Transverse colon (tissue), 4 donors: ENCODE results near the gene BTBD10. TPM values are rescaled to one million over a fixed set of nuclear protein-coding genes. Genes with fewer than 3 reads are reported as not detected.
"Not testable (repeated sequence)": the region's sequence is repeated elsewhere in the genome, so short reads cannot be mapped to it uniquely, and the experiment has no call there.

ENCODE experiments used
- DNase-seq: peaks from one replicate; pipeline ENCODE4 v3.0.0-alpha.2; 2019
- H3K27ac ChIP-seq, 4 donors: fragments of 200-600 bp; sonication (generic); 2 replicates each; pipeline ENCODE4 v1.5.1; 2016 to 2018; ENCODE audit warnings: inconsistent platforms in 4 of 4
- H3K27me3 ChIP-seq: fragments of 200-600 bp; sonication (generic); 2 replicates; pipeline ENCODE4 v1.5.1; 2017; ENCODE audit warnings: inconsistent platforms
- H3K36me3 ChIP-seq, 4 donors: fragments of 200-600 bp; sonication (generic); 2 replicates each; pipeline ENCODE4 v1.5.1; 2017 to 2019; ENCODE audit warnings: inconsistent platforms in 4 of 4
- H3K4me1 ChIP-seq, 4 donors: fragments of 200-600 bp; sonication (generic); 2 replicates each; pipeline ENCODE4 v1.5.1; 2017 to 2020; ENCODE audit warnings: inconsistent platforms in 4 of 4
- H3K4me3 ChIP-seq, 4 donors: fragments of 200-600 bp; sonication (generic); 1 replicate in 1 of 4; 2 replicates in 3 of 4; pipeline versions ENCODE4 v1.5.1 to v1.6.1; 2017 to 2019; ENCODE audit warnings: inconsistent platforms in 4 of 4
- H3K9me3 ChIP-seq, 2 donors: fragments of 200-600 bp; sonication (generic); 2 replicates each; pipeline ENCODE4 v1.5.1; 2017 to 2019; ENCODE audit warnings: inconsistent platforms in 2 of 2
- CTCF ChIP-seq, 5 experiments: fragments of 200-600 bp in 3 of 5; fragments of 450-650 bp in 2 of 5; sonication (generic) in 3 of 5; IDR thresholded peaks; 1 replicate in 2 of 5; 2 replicates in 3 of 5; pipeline ENCODE4 v1.5.1; 2016 to 2017; ENCODE audit warnings: antibody characterized with exemption in 5 of 5, inconsistent platforms in 3 of 5, mild to moderate bottlenecking in 2 of 5, moderate library complexity in 1 of 5
- EP300 ChIP-seq: sonication (generic); formaldehyde crosslinking; IDR thresholded peaks from one replicate; pipeline ENCODE4 v1.6.1; 2017; ENCODE audit warnings: antibody characterized with exemption, low read depth
- POLR2A ChIP-seq: fragments of 450-650 bp; IDR thresholded peaks from one replicate; pipeline ENCODE4 v1.6.1; 2016; ENCODE audit warnings: antibody characterized with exemption, mild to moderate bottlenecking, moderate library complexity
- POLR2AphosphoS5 ChIP-seq, 3 donors: sonication (generic); formaldehyde crosslinking; IDR thresholded peaks; one replicate each; pipeline ENCODE4 v1.6.1; 2016; ENCODE audit warnings: antibody characterized with exemption in 3 of 3
- WGBS, 2 donors: methylation state at CpG; one replicate each; pipeline ENCODE4 v1.1.5; 2018; ENCODE audit warnings: low coverage in 1 of 2; 5-methylcytosine and 5-hydroxymethylcytosine counted together
- in situ Hi-C, 4 donors: fragments of 200-750 bp; cut with MboI; loops; one replicate each; pipeline versions ENCODE4 v1.15.0 to v1.15.1; 2017; ENCODE audit warnings: low sequenced_read_pairs in 3 of 4, low pct_ligation_motif_present in 1 of 4, low pct_unique_long_range_greater_than_20kb in 1 of 4
- intact Hi-C: fragments of 100-400 bp; cut with DNase I; formaldehyde crosslinking; loops from one replicate; pipeline ENCODE4 v1.15.1; 2023; ENCODE audit warnings: low total_unique reads
- total RNA-seq, 4 donors: library from RNA; depleted of rRNA; stranded (reverse); fragments of >200 nt; gene quantifications; one replicate each; pipeline ENCODE4 v1.1.0, GENCODE V29; 2016

Gene BTBD10
- total RNA-seq, 4 donors from 2014 or later, result 9.0 to 39.9 (median 32.9) TPM

- H3K9me3 ChIP-seq, result no peaks in the 10 kb centered on the region
- no peaks in the 10 kb centered on the region for H3K27me3 ChIP-seq
- H3K4me3 ChIP-seq, result no peak overlapping the region
- H3K4me1 ChIP-seq, result peaks cover 6 to 48% (median 22%) of the 10 kb centered on the region in 4 donors
- H3K36me3 ChIP-seq, result no peaks in the 10 kb centered on the region
- peak overlapping the region in 2 of 4 donors; percentile 22 to 33 for H3K27ac ChIP-seq
- TF ChIP-seq CTCF (IDR thresholded peaks at IDR 0.05) (no peak), POLR2AphosphoS5 (IDR thresholded peaks at IDR 0.05) (no peak), POLR2A (no peak), EP300 (no peak)
- DNase-seq, result no peak
- in situ Hi-C loops (no loop called here), intact Hi-C loops (no loop called here)
- 43 to 63% methylated on average over 2 of the region's 2 CpGs for WGBS, 2 donors
Measured at GRCh38 chr11:13445588-13445987, 17.4 kb downstream of the BTBD10 start.

- TF ChIP-seq EP300, result no peak
- no peak for TF ChIP-seq POLR2AphosphoS5 (IDR thresholded peaks at IDR 0.05)
- no peak for TF ChIP-seq POLR2A
- TF ChIP-seq CTCF (IDR thresholded peaks at IDR 0.05), result no peak
- DNase-seq, result peak; percentile 27
Measured at GRCh38 chr11:13440100-13440855, 22.7 kb downstream of the BTBD10 start.

GRCh38 chr11:13438291-13438690 is 24.7 kb downstream of the BTBD10 start:
- in situ Hi-C loops, result no loop called here
- TF ChIP-seq CTCF (IDR thresholded peaks at IDR 0.05) (no peak), POLR2A (no peak), EP300 (no peak), POLR2AphosphoS5 (IDR thresholded peaks at IDR 0.05) (no peak)
- no peak for DNase-seq
- Histone ChIP-seq H3K4me1 (peaks cover 0 to 30% (median 9%) of the 10 kb centered on the region in 4 donors), H3K27ac (no peak overlapping the region), H3K27me3 (no peaks in the 10 kb centered on the region), H3K9me3 (no peaks in the 10 kb centered on the region), H3K36me3 (no peaks in the 10 kb centered on the region), H3K4me3 (no peak overlapping the region)
- WGBS, 2 donors, result 97 to 100% methylated on average over 1 of the region's 1 CpG
- intact Hi-C loops, result no loop called here

More at GRCh38 chr11:13440100-13440855, 22.7 kb downstream of the BTBD10 start:
- peak overlapping the region in 3 of 4 donors; percentile 12 to 34 (median 25) for H3K4me3 ChIP-seq
- H3K36me3 ChIP-seq, result no peaks in the 10 kb centered on the region
- no peaks in the 10 kb centered on the region for H3K27me3 ChIP-seq
- H3K4me1 ChIP-seq, result peaks cover 2 to 24% (median 9%) of the 10 kb centered on the region in 4 donors
- H3K9me3 ChIP-seq, result no peaks in the 10 kb centered on the region
- peak overlapping the region; percentile 56 to 75 (median 64) for H3K27ac ChIP-seq
- intact Hi-C loops (no loop called here), in situ Hi-C loops (no loop called here)
- WGBS, 2 donors, result 27 to 37% methylated on average over 5 to 8 of the region's 8 CpGs

GRCh38 chr11:13436836-13437235 is 26.2 kb downstream of the BTBD10 start:
- intact Hi-C loops, H3K27ac ChIP-seq, H3K36me3 ChIP-seq, H3K9me3 ChIP-seq, H3K4me3 ChIP-seq, in situ Hi-C loops, DNase-seq, H3K27me3 ChIP-seq: not testable (repeated sequence)
- WGBS, 2 donors, result 84 to 100% methylated on average over 7 of the region's 7 CpGs
- H3K4me1 ChIP-seq, result peaks cover 7 to 35% (median 10%) of the 10 kb centered on the region in 4 donors
